ENCODE results near the gene LRIT2.
A peak's percentile ranks its signal among the peaks of the same experiment; 100 is the strongest.

GRCh38 chr10:84172467-84173356 is 52.6 kb downstream of the LRIT2 start:
- TF ChIP-seq CTCF (IDR thresholded peaks at IDR 0.05) (no peak), POLR2A (IDR thresholded peaks at IDR 0.05) (peak; percentile 38), POLR2AphosphoS5 (IDR thresholded peaks at IDR 0.05) (peak in 1 of 3 donors; percentile 18), EP300 (IDR thresholded peaks at IDR 0.05; ENCODE audit: low read depth) (no peak)

Data from transverse colon (tissue), 4 donors.